C4-2B (cell line): ENCODE results near the gene RAB40C.

ENCODE experiments used
- H3K27ac ChIP-seq: fragments of 450-650 bp; 2 replicates; pipeline ENCODE4 v1.5.1; 2017
- CTCF ChIP-seq: fragments of 450-650 bp; conservative IDR thresholded peaks from 2 replicates; pipeline ENCODE4 v1.5.1; 2017; ENCODE audit warnings: mild to moderate bottlenecking
- ZFX ChIP-seq: fragments of 450-650 bp; IDR thresholded peaks from 2 replicates; pipeline ENCODE4 v1.6.1; 2017

The RAB40C gene

GRCh38 chr16:572865-573650, 16.8 kb upstream of the RAB40C start:
- H3K27ac ChIP-seq = no peak overlapping the region
- no peak for TF ChIP-seq ZFX
- TF ChIP-seq CTCF = no peak

GRCh38 chr16:574021-574760, 15.7 kb upstream of the RAB40C start:
- no peak overlapping the region for H3K27ac ChIP-seq
- TF ChIP-seq CTCF (no peak), ZFX (no peak)

- no peak overlapping the region for H3K27ac ChIP-seq
- TF ChIP-seq CTCF (no peak), ZFX (no peak)
Measured at GRCh38 chr16:575354-576196, 14.3 kb upstream of the RAB40C start.

- TF ChIP-seq ZFX = no peak
- TF ChIP-seq CTCF = no peak
- H3K27ac ChIP-seq = no peak overlapping the region
Measured at GRCh38 chr16:576197-576822, 13.6 kb upstream of the RAB40C start.

GRCh38 chr16:576823-577201, 13.1 kb upstream of the RAB40C start:
- no peak for TF ChIP-seq CTCF
- TF ChIP-seq ZFX = no peak
- H3K27ac ChIP-seq = no peak overlapping the region

GRCh38 chr16:577796-578195, 12.1 kb upstream of the RAB40C start:
- TF ChIP-seq CTCF (no peak), ZFX (no peak)
- no peak overlapping the region for H3K27ac ChIP-seq
